Diencephalon (tissue), 1 donor: ENCODE results near the gene ANKRD39. TPM values are rescaled to one million over a fixed set of nuclear protein-coding genes. Genes with fewer than 3 reads are reported as not detected.

ENCODE experiments used
- small RNA-seq: library from RNA; depleted of rRNA; stranded (forward); fragments of <200 nt; gene quantifications from one replicate; pipeline ENCODE3, GENCODE V24; 2014
- total RNA-seq: library from RNA; depleted of rRNA; stranded (reverse); fragments of >200 nt; gene quantifications from one replicate; pipeline ENCODE4 v1.2.3, GENCODE V29; 2014

Gene ANKRD39
- 8.3 TPM for total RNA-seq

GRCh38 chr2:96857667-96858372 lies at the start of gene ANKRD39:
TSS of gene ANKRD39 (minus strand) at chr2:96858016. CDS start at chr2:96857987, 29 bp downstream.

DNA sequence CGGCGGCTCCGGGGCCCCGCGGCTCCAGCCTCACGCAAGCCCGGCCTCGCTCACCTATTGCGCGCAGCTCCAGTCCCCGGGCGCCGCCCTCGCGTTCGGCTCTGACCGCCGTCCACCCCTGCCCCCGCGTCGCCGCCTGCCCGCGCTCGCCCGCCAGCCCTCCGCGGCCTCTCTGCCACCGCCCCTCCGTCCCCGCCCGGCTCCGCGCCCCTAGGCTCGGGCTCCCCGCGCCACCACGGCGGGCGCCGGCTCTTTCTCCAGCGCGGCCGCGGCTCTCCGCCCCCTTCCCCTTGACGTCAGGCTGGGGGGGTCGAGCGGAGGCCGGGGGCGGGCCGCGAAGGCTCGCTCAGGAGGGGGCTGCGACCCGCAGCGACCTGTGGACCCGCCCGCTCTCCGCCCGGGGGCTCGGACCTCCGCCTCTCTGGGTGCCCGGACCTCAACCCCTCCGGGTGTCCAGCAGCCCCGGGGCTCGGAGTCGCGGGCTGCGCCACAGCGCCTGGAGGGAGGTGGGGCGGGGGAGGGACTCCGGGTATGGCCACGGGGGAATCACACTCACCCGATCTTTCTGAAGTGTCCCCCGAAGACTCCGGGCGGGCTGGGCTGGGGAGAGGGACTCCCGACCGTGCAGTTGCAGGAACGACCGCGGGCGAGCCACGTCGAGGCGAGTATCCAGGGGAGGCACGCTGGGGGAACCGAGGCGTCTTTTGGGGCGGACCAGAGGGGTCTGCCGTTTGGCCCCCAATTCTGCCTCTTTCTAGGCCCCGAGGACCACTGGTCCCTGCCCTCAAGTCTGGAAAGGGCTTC lies 12.2 kb upstream of the ANKRD39 start, which contains the start of gene SEMA4C:
Gene SEMA4C (minus strand): TSS at position 259 of the 804 bp plus-strand sequence. CDS start 2,194 bp downstream, outside the sequence.

GRCh38 chr2:96843538-96844268 lies 14.1 kb downstream of the ANKRD39 start, which contains the start of gene ANKRD23:
TSS of gene ANKRD23 (minus strand) at chr2:96844021. CDS start at chr2:96843992, 29 bp downstream.

DNA sequence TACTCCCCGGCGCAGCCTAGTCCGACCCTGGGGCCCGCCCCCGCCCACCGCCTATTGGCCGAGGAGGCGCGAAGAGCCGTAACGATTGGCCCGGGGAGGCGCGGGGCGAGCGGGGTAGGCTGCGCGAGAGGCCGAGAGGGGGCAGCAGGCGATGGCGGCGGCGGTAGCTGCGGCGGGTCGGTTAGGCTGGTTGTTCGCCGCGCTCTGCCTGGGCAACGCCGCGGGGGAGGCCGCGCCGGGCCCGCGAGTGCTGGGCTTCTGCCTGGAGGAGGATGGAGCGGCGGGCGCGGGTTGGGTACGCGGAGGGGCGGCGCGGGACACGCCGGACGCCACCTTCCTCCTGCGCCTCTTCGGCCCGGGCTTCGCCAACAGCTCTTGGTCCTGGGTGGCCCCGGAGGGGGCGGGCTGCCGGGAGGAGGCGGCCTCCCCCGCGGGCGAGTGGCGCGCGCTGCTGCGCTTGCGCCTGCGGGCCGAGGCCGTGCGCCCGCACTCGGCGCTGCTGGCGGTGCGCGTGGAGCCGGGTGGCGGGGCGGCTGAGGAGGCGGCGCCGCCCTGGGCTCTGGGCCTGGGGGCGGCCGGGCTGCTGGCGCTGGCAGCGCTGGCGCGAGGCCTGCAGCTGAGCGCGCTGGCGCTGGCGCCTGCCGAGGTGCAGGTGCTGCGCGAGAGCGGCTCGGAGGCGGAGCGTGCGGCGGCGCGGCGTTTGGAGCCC lies 41.5 kb downstream of the ANKRD39 start, which contains the start of gene CNNM3:
Gene CNNM3 (plus strand): TSS at position 142 of the 709 bp plus-strand sequence. CDS start 10 bp downstream, at position 152.

Small RNAs within 50 kb of the gene (small RNA-seq; reads per million reads assigned to genes)
- gene MIR3127: 0.10 reads per million

Other genes starting within 250 kb of the ANKRD39 start
- 33.7 TPM for gene KANSL3, start 219.7 kb downstream of the ANKRD39 start, total RNA-seq
- 0.69 TPM for gene FER1L5, start 215.3 kb downstream of the ANKRD39 start, total RNA-seq
- 23.8 TPM for gene LMAN2L, start 118.0 kb downstream of the ANKRD39 start, total RNA-seq
- 8.1 TPM for gene CNNM4, start 97.1 kb downstream of the ANKRD39 start, total RNA-seq
- gene CNNM3, start 41.7 kb downstream of the ANKRD39 start, total RNA-seq: 11.8 TPM
- 2.1 TPM for gene ANKRD23, start 14.0 kb downstream of the ANKRD39 start, total RNA-seq
- gene SEMA4C, start 12.1 kb upstream of the ANKRD39 start, total RNA-seq: 33.9 TPM
- gene FAM178B, start 128.6 kb upstream of the ANKRD39 start, total RNA-seq: not detected
- 8.1 TPM for gene FAHD2B, start 236.9 kb upstream of the ANKRD39 start, total RNA-seq